ENCODE data around the gene IL17RA.

DNA sequence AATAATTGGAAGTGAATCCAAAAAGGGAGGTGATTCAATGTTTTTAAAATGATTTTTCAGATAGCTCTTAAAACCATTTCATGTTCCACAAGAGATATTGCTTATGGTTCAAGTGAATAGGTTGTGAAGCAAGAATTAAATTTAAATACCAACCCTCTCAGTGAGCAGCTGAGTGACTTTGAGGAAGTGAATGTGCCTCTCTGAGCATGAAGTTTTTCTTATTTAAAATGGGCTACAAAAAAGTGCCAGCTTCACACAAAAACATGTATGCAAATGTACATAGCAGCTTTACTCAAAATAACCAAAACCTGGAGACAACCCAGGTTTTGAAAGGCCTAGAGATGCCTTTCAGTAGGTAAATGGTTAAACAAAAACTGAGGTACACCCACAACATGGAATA lies 41.3 kb upstream of the IL17RA start:
- TF ChIP-seq, protein P1, sequence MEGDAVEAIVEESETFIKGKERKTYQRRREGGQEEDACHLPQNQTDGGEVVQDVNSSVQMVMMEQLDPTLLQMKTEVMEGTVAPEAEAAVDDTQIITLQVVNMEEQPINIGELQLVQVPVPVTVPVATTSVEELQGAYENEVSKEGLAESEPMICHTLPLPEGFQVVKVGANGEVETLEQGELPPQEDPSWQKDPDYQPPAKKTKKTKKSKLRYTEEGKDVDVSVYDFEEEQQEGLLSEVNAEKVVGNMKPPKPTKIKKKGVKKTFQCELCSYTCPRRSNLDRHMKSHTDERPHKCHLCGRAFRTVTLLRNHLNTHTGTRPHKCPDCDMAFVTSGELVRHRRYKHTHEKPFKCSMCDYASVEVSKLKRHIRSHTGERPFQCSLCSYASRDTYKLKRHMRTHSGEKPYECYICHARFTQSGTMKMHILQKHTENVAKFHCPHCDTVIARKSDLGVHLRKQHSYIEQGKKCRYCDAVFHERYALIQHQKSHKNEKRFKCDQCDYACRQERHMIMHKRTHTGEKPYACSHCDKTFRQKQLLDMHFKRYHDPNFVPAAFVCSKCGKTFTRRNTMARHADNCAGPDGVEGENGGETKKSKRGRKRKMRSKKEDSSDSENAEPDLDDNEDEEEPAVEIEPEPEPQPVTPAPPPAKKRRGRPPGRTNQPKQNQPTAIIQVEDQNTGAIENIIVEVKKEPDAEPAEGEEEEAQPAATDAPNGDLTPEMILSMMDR (IDR thresholded peaks at IDR 0.05; ENCODE audit: poor library complexity, severe bottlenecking): no peak
- TF ChIP-seq MXI1 (conservative IDR thresholded peaks at IDR 0.05; ENCODE audit: poor library complexity, severe bottlenecking) (no peak), EP300 (conservative IDR thresholded peaks at IDR 0.05; ENCODE audit: poor library complexity, severe bottlenecking) (no peak), POLR2AphosphoS5 (IDR thresholded peaks at IDR 0.05) (no peak)
